HTERT RPE-1 (cell line): ENCODE results near the gene ARR3.
"Not testable (repeated sequence)": the region's sequence is repeated elsewhere in the genome, so short reads cannot be mapped to it uniquely, and the experiment has no call there.

Experiments
- in situ Hi-C: fragments of 300-500 bp; cut with MboI; formaldehyde crosslinking; loops from 4 replicates; pipeline ENCODE4 v1.14.3; 2020; ENCODE audit warnings: low sequenced_read_pairs

The ARR3 gene

DNA sequence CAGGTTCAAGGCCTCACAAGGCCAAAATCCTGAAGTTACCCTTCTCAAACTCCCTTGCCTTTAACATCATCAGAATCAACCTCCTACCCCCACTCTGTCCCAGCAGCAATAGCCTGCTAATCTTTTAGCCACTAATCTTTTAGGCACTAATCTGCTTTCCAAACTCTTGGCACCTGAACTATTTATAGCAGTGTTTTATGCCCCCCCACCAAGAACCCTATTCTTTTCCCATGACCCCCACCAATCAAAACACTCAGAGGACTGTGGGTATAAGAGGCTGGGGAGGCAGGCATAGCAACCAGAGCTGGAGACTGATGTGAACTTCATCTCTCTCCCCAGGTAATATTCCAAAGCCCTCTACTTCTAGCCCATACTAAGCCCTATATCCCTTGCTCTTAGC is at the start of gene ARR3:
Gene ARR3 (plus strand): TSS at position 301 of the 400 bp plus-strand sequence. CDS start 1,052 bp downstream, outside the sequence.
- in situ Hi-C loops, result no loop called here

DNA sequence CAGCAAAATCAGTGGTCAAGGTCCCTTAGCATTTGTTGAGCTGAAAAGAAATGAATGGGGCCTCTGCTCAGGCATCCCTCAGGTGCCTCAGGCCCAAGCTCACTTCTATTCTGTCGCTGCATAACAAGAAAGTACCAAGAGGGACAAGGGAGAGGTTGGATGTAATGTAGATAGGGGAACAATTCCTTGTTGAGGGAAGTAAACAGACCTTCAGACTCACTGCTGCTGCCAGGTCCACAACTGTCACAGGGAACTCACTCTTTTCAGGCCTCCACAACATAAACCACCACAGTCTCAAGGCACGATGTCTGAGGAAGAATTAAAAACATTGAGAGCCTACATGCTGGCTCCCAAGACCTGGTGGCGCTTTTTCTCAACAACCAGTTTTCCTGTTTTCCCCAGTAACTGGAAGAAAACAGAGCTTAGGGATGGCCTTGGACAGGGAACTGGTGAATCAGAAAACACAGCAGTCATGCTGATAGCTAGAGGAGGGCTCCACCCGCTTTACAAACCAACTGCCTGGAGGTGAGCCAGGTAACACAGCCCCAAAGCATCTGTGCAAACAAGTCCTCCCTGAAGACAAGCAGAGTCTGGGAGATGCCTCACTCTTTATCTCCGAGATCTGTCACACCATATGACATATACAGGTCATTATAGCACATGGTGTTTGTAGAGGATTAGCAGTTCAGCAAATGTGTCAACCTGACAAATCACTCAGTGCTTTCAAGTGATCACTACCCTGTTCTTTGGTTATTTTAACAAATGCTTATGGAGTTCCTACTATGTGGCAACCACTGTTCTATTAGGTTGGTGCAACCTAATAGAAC is 48.0 kb upstream of the ARR3 start:
- in situ Hi-C loops, result no loop called here

DNA sequence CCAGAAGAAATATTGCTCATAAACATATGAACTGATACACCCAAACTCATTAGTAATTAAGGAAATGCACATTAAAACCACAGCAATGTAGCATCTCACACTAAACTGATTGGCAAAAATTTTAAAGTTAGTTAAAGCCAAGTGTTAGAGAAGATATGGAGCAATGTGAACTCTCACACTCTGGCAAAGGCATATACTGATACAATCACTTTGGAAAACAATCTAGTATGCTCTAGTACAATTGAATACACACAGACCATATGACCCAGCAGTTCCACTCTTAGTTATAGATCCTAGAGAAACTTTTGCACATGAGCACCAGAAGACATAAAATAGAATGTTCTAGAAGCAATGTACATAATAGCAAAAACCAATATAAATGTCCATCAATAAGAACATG is 42.1 kb upstream of the ARR3 start:
- in situ Hi-C loops, result no loop called here

DNA sequence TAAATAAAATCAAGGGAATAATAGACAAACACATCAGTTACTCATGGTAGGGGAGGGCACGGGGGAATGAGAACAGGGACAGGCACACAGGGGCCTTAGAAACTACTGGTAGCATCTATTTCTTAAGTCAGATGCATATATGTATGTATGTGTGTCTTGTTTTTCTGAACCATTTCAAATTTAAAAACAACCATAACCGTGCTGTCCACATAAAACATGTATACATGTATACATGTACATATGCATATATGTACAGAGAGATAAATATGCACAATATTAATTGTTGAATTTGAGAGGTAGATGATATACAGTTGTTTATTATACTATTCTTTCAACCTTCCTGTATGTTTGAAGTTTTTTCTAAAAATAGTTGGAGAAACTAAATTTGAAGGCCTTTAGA is 41.4 kb upstream of the ARR3 start:
- in situ Hi-C loops, result no loop called here

DNA sequence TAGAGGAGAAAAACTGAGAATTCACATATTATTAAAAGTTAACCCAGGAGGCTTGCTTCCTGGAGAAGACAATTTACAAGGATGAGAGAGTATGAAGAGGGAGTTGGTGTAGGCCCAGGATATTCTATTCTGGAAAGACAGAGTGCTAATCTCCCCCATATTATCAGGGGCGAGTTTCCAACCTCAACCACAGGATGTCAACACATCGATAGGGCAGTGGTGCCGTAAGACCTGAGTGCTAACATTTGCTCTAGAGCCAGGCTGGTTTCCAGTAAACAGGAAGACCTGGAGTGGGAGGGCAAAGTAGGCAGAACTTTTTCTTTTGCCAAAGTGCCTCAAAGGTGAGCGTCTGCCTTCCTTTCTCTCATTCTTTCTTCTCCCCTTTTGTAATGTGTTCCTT is 36.5 kb upstream of the ARR3 start:
- in situ Hi-C loops, result no loop called here

DNA sequence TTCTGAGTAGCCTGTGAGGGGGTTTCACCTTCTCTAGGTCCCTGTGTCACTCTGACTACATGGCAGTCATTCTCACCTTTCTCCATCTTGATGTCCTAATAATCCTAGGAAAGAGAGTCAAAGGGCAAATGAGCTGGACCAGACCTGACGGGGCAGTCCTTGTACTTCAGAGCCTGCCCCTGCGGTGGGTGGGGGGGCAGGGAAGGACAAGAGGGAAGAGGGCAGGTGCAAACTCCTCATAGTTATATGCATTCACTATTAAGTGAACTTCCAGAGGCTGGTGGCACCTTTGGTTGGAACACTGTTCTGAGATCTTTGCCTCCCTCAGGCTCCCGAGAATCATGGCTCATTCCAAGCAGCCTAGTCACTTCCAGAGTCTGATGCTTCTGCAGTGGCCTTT is 33.8 kb upstream of the ARR3 start, which contains the start of gene AWAT1:
Gene AWAT1 (plus strand): TSS at position 301 of the 400 bp plus-strand sequence. CDS start 41 bp downstream, at position 342.
- in situ Hi-C loops, result no loop called here

DNA sequence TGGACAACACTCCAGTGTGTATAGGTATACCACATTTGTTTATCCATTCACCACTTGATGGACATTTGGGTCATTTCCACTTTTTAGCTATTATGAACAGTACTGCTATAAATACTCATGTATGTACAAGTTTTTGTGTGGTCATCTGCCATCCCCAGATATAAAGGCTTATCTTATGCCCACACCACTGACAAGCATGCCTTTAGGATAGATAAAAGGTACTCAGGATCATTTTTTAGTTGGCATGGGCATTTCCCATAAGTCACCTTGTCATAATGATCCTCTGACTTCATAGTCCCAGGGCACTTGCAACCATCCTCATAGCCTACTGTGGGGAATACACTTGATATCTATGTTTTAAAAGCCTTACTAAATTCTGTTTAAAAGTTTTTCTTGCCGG is 27.4 kb upstream of the ARR3 start:
- in situ Hi-C loops, result no loop called here

DNA sequence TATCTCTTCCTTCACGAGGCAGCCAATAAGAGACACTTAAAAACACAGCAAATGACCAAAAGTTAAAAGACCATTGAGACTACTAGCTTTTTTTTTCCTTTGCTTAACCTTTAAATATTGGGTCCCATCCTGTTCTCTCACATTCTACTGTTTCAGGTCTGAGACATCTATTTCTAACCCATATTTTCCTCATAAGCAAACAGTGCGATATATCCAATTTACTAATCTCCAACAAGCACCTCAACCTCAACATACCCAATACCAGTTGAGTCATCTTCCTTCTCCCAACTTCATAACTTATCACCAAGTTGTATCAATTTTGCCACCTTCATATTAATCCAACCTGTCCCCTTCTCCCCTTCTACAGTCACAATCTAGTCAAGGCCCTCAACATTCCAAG is 26.6 kb upstream of the ARR3 start:
- in situ Hi-C loops, result no loop called here

DNA sequence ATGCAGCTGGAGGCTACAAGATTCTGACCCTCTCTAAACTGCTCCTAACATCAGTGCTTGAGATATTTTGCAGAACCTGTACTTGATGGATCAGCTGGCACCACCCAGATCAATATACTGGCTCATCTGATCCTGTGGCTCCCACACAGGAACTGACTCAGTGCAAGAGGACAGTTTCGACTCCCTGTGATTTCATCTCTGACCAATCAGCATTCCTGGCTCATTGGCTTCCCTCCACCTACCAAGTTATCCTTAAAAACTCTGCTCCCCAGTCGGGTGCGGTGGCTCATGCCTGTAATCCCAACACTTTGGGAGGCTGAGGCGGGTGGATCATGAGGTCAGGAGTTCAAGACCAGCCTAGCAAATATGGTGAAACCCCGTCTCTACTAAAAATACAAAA is 24.5 kb upstream of the ARR3 start:
- in situ Hi-C loops, result not testable (repeated sequence)

DNA sequence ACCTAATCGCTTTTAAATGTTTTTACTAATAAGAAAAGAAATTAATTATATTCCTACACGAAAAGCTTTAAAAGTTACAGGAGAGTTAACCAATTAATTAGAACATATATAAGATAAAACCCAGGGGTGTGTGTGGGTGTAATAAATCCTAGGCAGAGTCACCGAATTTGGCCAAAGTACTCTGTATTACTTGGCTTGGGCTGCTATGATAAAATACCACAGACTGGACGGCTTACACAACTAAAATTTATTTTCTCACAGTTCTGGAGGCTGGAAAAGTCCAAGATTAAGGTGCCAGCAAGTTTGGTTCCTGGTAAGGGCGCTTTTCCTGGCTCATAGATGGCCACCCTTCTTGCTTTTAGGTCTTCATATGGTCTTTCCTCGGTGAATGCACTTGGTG is 23.3 kb upstream of the ARR3 start:
- in situ Hi-C loops, result no loop called here

DNA sequence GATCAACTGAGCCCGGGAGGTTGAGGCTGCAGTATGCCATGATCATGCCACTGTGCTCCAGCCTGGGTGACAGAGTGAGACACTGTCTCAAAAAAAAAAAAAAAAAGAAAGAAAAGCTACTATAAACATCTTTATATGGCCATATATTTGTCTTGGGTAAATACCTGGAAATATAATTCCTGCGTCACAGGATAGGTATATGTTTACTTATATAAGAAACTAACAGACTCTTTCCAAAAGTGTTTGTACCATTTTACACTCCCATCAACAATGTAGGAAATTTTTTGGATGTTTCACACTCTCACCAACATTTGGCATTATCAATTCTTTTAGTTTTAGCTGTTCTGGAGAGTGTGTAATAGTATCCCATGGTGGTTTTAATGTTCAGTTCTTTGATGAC is 20.9 kb upstream of the ARR3 start:
- in situ Hi-C loops, result no loop called here

DNA sequence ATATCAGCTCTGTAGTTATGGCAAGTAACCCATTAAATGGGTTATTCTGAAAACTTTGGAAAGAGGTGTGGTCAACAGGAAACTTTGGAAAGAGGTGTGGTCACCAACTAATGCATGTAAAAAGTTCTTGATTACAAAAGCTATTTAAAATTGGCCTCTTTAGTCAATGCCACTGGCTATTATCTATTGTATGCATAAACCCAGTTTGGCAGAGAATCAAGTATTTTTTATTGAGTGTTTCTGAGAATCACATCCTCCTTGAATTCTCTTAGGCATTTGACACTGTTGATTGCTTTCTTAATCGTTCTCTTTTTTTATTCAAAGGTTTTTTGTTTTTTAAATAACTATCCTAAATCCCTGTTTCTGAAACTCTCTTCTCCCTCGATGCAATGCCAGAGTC is 15.6 kb upstream of the ARR3 start:
- in situ Hi-C loops, result no loop called here

DNA sequence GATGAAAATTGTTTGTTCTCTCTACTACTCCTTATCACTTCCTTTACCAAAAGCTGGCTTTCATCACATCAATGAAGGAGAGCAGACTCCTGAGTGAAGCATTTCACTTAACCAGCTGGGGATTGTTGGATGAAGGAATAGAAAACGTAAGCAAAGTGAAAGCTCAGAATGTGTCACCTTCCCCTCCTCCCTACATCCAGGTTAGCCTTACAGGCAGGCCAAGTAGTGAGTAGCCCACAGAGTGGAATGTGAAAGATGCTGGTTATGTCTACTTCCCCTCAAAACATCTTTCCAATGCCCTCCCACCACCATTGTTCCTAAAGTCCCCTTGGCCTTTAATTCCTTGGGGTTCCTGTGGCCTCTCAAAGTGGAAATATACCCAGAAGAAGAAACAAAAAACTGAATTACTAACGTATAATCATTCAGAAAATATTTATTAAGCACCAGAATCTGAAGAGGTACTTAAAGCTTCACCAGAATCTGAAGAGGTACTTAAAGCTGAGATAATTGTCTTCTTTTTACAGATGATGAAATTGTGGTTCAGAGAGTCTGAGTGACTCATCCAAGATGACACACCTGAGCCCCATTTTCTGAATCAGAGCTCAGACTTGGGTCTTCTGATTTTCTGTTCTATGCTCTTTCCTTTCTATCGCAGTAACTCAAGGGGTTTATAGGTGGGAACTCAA is 14.6 kb upstream of the ARR3 start:
- in situ Hi-C loops, result no loop called here

DNA sequence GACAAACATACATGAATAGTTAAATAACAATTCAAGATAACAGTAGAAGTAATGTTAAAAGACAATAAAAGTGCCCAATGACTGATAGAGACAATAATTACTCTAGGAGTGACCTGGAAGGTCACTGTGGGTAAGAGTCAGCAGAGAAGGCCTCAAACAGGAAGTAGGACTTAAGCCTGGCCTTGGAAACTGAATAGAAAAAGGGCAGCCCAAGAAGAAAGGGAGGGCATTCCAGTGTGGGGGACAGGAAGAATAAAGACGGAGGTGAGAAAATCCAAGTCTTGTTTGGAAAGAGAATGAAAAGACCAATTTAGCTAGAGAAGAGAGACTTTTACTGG is 14.1 kb upstream of the ARR3 start:
- in situ Hi-C loops, result no loop called here

DNA sequence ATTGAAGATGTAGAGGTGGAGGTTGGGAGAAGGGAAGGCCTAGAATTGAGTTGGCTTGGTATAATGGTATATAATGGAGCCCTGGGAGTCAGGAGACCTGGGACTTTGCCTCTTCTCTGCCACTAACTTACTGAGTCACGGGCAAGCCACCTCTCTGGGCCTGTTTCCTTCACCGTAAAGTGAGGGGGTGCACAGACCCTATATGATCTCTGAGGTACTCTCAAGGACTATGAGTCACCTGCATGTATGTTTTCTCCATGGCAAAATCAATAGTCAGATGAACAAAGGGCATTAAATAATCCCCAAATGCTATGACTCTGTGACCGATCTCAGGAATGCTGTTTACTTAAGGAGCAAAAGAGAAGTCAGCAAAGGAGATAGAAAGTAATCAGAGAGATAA is 13.2 kb upstream of the ARR3 start:
- in situ Hi-C loops, result no loop called here

DNA sequence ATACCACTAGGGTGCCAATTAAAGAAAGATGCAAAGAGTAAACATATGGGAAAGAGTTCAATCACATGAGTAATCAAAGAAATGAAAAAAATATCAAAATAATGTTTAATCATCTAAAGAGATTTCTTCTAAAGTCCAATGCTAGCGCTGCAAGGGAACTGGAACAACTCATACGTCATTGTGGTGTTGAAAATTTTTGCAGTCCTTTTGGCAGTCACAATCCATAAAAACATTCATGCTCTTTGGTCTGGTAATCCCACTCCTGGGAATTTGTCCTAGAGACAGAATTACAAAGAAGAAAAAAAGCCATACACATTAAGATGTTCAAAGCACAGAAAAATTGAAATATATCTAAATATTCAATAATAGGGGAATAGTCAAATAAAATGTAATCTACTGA is 12.7 kb upstream of the ARR3 start:
- in situ Hi-C loops, result no loop called here

DNA sequence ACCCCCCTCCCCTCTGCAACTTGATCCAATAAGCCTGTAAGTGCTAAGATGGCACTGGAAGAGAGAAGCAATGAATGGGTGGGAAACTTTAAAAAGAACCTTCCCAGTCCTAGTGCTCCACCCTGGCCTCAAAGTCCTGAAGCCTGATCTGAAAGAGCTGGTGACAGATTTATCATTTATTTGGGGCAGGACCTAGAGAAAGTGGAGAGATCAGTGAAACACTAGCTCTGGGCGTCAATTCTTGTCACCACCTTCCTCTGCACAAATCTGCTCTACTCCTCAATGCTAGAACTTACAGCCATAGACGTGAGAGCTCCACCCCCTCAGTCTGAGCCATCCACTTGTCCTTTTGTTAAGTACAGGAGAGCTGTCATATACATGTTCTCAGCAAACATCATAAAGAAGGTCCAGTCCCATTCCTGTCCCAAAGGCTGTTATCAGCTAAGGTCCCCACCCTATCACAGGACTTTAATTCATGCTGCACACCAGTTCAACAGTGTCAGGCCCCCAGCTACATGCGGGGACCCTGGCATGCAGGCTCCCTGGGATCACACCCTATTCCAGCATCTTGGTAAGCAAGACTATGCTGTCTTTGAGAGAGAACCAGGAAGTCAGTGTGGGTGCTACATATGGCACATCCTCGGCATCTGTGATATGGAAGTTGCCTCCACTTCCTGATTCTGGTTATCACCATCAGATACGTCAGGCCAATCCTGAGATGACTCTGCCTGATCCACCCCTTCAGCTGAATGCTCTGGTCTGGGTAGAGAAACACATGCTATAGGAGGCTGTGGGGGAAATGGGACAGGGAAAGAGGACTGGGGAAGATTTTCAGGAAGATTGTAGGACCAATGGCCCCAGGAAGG is 10.5 kb upstream of the ARR3 start:
- in situ Hi-C loops, result no loop called here

DNA sequence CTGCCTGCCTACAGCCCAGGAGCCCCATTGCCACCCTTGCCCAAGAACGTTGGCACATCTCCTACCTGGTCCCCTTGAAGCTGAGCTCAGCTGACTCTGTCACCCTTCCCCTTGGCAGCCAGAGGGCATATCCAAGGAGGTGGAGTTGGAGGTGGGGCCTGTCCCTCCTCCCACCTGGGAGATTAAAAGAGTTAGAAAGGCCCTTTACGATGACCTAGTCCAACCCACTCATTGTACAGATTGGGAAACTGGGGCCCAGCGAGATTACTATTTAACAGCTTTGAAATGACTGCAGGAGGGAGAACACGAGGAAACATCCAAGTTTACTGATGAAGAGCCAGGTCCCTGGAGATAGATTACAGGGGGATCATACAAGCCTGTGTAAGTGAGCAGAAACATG is 8.0 kb upstream of the ARR3 start, which contains the start of gene P2RY4:
Gene P2RY4 (minus strand): TSS at position 101 of the 400 bp plus-strand sequence. CDS start 580 bp downstream, outside the sequence.
- in situ Hi-C loops, result no loop called here

DNA sequence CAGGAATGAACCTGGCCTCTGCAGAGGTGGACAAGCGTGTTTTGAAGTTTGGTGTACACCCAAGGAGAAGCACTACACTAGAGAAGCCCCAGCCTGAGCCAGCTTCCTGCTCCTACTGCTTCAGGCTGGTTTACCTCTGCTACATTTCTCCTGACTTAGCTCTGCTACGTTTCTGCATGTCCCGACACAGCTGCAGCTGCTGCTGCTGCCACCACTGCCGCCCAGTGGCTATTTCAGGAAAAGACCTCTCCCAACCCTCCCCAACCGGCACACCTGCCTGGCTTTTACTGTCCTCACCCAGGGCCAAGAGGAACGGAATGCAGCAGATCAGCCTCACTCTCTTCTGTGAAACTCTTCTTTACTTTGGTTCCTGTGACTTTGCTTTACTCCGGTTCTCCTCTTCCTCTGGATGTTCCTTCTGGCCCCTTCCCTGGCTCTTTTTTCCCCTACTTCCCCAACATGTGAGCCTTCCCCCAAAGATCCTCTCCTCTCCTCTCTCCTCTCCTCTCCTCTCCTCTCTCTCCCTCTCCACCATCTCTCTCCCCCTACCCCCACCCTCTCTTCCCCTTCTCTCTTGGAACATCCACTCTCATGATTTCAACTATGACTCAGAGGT is 5.1 kb upstream of the ARR3 start:
- in situ Hi-C loops, result no loop called here

DNA sequence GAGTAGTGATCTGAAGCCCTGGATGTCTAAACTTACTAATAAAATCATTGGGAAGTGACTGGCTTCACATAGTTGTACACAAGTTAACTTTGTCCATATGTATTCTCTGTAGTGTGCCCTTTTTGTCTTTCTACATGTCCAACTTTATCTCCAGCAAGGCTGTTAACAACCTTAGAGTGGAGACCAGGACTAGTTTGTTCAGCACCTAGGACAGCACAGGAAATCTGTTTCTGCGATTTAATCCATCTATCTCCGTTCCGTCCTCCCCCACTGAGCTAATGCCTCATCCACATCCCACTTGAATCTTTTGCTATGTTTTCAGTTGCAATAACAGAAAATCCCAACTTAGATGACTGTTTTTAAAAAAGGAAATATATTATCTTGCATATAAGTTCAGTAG is 3.4 kb upstream of the ARR3 start:
- in situ Hi-C loops, result no loop called here

DNA sequence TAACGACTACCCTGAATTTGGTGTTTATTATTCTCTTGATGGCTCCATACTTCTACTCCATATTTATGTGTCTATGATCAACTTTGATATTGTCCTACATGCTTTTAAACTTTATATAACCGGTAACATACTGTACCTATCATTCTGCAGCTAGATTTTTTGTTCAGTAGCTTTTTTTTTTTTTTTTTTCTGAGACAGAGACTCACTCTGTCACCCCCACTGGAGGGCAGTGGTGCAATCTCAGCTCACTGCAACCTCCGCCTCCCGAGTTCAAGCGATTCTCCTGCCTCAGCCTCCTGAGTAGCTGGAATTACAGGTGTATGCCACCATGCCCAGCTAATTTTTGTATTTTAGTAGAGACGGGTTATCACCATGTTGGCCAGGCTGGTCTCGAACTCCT is 5.9 kb downstream of the ARR3 start:
- in situ Hi-C loops, result not testable (repeated sequence)
